Esophagus muscularis mucosa (tissue), 4 donors: Measurements from ENCODE around the gene HSPA12B. TPM values are rescaled to one million over a fixed set of nuclear protein-coding genes. Genes with fewer than 3 reads are reported as not detected.

ENCODE experiments used
- DNase-seq: peaks from one replicate; pipeline ENCODE4 v3.0.0-alpha.2; 2017; ENCODE audit errors: extremely low spot score
- H3K27ac ChIP-seq, 4 donors: fragments of 200-600 bp; sonication (generic); replicated peaks in 1 of 4; 1 replicate in 3 of 4; 2 replicates in 1 of 4; pipeline ENCODE4 v1.5.1; 2016 to 2019; ENCODE audit warnings: mild to moderate bottlenecking in 1 of 4
- H3K27me3 ChIP-seq, 4 donors: fragments of 200-600 bp; sonication (generic); one replicate each; pipeline versions ENCODE4 v1.5.1 to v1.6.0; 2016 to 2019
- H3K36me3 ChIP-seq, 4 donors: fragments of 200-600 bp; sonication (generic); one replicate each; pipeline ENCODE4 v1.5.1; 2016 to 2019
- H3K4me1 ChIP-seq, 4 donors: fragments of 200-600 bp; sonication (generic); one replicate each; pipeline ENCODE4 v1.5.1; 2016 to 2019
- H3K4me3 ChIP-seq, 4 donors: fragments of 200-600 bp; sonication (generic); 1 replicate in 2 of 4; 2 replicates in 2 of 4; pipeline ENCODE4 v1.5.1; 2016 to 2019; ENCODE audit warnings: mild to moderate bottlenecking in 4 of 4, moderate library complexity in 1 of 4
- H3K9me3 ChIP-seq, 4 donors: fragments of 200-600 bp; sonication (generic); 1 replicate in 3 of 4; 2 replicates in 1 of 4; pipeline ENCODE4 v1.5.1; 2016 to 2019
- CTCF ChIP-seq, 3 experiments: fragments of 200-600 bp in 2 of 3; fragments of 450-650 bp in 1 of 3; sonication (generic) in 2 of 3; IDR thresholded peaks; one replicate each; pipeline ENCODE4 v1.5.1; 2017 to 2019; ENCODE audit warnings: antibody characterized with exemption in 3 of 3, mild to moderate bottlenecking in 2 of 3, moderate library complexity in 1 of 3
- EP300 ChIP-seq: sonication (generic); formaldehyde crosslinking; IDR thresholded peaks from one replicate; pipeline ENCODE4 v1.6.1; 2017; ENCODE audit warnings: antibody characterized with exemption
- POLR2A ChIP-seq: fragments of 450-650 bp; IDR thresholded peaks from one replicate; pipeline ENCODE4 v1.6.1; 2017; ENCODE audit warnings: antibody characterized with exemption, moderate library complexity, mild to moderate bottlenecking, low read depth
- POLR2AphosphoS5 ChIP-seq, 2 donors: sonication (generic); formaldehyde crosslinking; IDR thresholded peaks; one replicate each; pipeline ENCODE4 v1.6.1; 2017; ENCODE audit warnings: antibody characterized with exemption in 2 of 2
- WGBS: methylation state at CpG from one replicate; pipeline ENCODE4 v1.1.5; 2018; 5-methylcytosine and 5-hydroxymethylcytosine counted together
- intact Hi-C: fragments of 100-400 bp; cut with DNase I; formaldehyde crosslinking; loops from one replicate; pipeline ENCODE4 v1.15.1; 2023
- total RNA-seq, 4 donors: library from RNA; depleted of rRNA; stranded (reverse); fragments of >200 nt; gene quantifications; one replicate each; pipeline versions ENCODE4 v1.1.0 to v1.2.1, GENCODE V29; 2016

The HSPA12B gene
- total RNA-seq, 4 donors from 2014 or later, result 8.9 to 22.2 (median 16.4) TPM

- no peaks in the 10 kb centered on the region for H3K9me3 ChIP-seq
- peaks cover 11 to 15% (median 13%) of the 10 kb centered on the region in 4 donors for H3K4me1 ChIP-seq
- H3K36me3 ChIP-seq, result no peaks in the 10 kb centered on the region
- 69% methylated on average over 4 of the region's 4 CpGs for WGBS
- no peak overlapping the region for H3K27ac ChIP-seq
- intact Hi-C loops, result no loop called here
- no peak for TF ChIP-seq CTCF (IDR thresholded peaks at IDR 0.05)
- TF ChIP-seq POLR2AphosphoS5 (IDR thresholded peaks at IDR 0.05), result no peak
- TF ChIP-seq POLR2A, result no peak
- no peak for TF ChIP-seq EP300
- H3K4me3 ChIP-seq, result peak overlapping the region in 3 of 4 donors; percentile 19 to 41 (median 26)
- no peak for DNase-seq
- H3K27me3 ChIP-seq, result no peaks in the 10 kb centered on the region
Observed at GRCh38 chr20:3711484-3711941, 21.0 kb upstream of the HSPA12B start.

- peak within 1 kb of the TSS in 3 of 4 donors; percentile 19 to 41 (median 26) for H3K4me3 ChIP-seq
- no peak for TF ChIP-seq POLR2A
- peak in 1 of 2 donors; percentile 23 for TF ChIP-seq POLR2AphosphoS5 (IDR thresholded peaks at IDR 0.05)
- 80% methylated on average over 15 of the region's 15 CpGs for WGBS
Observed at GRCh38 chr20:3712279-3712873, 20.1 kb upstream of the HSPA12B start, which contains the start of gene SIGLEC1. TSS of gene SIGLEC1 (minus strand) at chr20:3712600. CDS start at chr20:3707128, 5,472 bp downstream.

GRCh38 chr20:3714092-3714491 is 18.4 kb upstream of the HSPA12B start:
- no peak for TF ChIP-seq POLR2AphosphoS5 (IDR thresholded peaks at IDR 0.05)
- TF ChIP-seq EP300, result no peak
- TF ChIP-seq POLR2A, result no peak
- TF ChIP-seq CTCF (IDR thresholded peaks at IDR 0.05), result no peak
- WGBS, result 81% methylated on average over 4 of the region's 4 CpGs
- Histone ChIP-seq H3K4me1 (peaks cover 9 to 15% (median 12%) of the 10 kb centered on the region in 4 donors), H3K4me3 (no peak overlapping the region), H3K36me3 (no peaks in the 10 kb centered on the region), H3K27ac (no peak overlapping the region), H3K27me3 (peaks cover 0 to 3% (median 0%) of the 10 kb centered on the region in 4 donors), H3K9me3 (no peaks in the 10 kb centered on the region)
- intact Hi-C loops, result no loop called here
- no peak for DNase-seq

More at GRCh38 chr20:3712279-3712873, 20.1 kb upstream of the HSPA12B start, which contains the start of gene SIGLEC1:
- Histone ChIP-seq H3K9me3 (no peaks in the 10 kb centered on the region), H3K4me1 (peaks cover 9 to 15% (median 12%) of the 10 kb centered on the region in 4 donors), H3K27me3 (no peaks in the 10 kb centered on the region), H3K36me3 (no peaks in the 10 kb centered on the region), H3K27ac (no peak within 1 kb of the TSS)
- no peak for DNase-seq
- intact Hi-C loops, result no loop called here

- DNase-seq, result no peak
Observed at GRCh38 chr20:3716195-3716834, 16.2 kb upstream of the HSPA12B start.

More at GRCh38 chr20:3716195-3716834, 16.2 kb upstream of the HSPA12B start:
- Histone ChIP-seq H3K4me3 (no peak overlapping the region), H3K4me1 (peaks cover 0 to 2% (median under 1%) of the 10 kb centered on the region in 4 donors), H3K27ac (no peak overlapping the region), H3K36me3 (no peaks in the 10 kb centered on the region), H3K27me3 (peaks cover 0 to 10% (median 0%) of the 10 kb centered on the region in 4 donors), H3K9me3 (no peaks in the 10 kb centered on the region)
- WGBS, result 69% methylated on average over 4 of the region's 4 CpGs
- intact Hi-C loops, result no loop called here
- TF ChIP-seq EP300 (no peak), CTCF (IDR thresholded peaks at IDR 0.05) (peak; percentile 49 to 62 (median 50))
